GM12801 (cell line): ENCODE measurements around the gene RIGI.

Source experiments
- TF ChIP-seq, protein P1 (sequence below): IDR thresholded peaks from one replicate; pipeline ENCODE4 v1.5.1; 2011; ENCODE audit warnings: control low read depth; ENCODE audit not compliant: insufficient read length; ENCODE audit errors: extremely low read depth

Gene RIGI

DNA sequence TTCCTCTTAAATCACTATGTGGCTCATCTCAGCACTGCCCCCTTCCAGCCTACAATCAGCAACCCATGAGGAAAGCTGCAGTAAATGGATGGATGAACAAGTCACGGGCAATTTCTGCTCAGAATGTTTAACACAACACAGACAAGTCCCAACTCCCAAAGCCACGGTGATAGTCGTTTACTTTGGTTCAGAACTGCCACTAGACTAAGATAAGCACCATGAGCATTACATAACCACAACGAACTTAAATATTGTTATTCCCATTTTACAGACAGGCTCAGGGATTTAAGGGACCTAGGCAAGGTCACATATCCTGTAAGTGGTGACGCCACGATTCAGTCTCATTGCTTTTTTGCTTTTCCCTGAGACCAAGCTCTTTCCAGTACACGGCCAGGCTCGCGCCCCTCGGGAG, 24.2 kb upstream of the RIGI start:
- TF ChIP-seq, protein P1, sequence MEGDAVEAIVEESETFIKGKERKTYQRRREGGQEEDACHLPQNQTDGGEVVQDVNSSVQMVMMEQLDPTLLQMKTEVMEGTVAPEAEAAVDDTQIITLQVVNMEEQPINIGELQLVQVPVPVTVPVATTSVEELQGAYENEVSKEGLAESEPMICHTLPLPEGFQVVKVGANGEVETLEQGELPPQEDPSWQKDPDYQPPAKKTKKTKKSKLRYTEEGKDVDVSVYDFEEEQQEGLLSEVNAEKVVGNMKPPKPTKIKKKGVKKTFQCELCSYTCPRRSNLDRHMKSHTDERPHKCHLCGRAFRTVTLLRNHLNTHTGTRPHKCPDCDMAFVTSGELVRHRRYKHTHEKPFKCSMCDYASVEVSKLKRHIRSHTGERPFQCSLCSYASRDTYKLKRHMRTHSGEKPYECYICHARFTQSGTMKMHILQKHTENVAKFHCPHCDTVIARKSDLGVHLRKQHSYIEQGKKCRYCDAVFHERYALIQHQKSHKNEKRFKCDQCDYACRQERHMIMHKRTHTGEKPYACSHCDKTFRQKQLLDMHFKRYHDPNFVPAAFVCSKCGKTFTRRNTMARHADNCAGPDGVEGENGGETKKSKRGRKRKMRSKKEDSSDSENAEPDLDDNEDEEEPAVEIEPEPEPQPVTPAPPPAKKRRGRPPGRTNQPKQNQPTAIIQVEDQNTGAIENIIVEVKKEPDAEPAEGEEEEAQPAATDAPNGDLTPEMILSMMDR = no peak

DNA sequence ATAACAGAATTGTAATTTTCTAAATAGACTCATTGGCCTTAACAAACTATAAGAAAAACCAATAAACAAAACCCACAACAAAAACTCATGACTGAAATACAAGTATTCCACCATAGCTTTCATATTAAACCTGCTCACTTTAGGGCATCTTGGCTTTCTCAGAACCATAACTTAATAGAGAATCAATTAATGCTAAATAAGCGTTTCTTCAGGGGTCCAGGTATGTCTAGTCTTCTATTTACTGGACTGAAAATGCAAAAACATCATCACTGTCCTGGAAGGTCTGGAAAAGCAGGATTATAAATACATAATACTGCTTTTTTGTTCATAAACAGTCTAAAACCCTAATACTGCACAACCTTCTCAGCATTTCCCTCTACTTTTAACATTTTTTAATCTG, 19.9 kb upstream of the RIGI start:
- TF ChIP-seq, protein P1 = no peak

DNA sequence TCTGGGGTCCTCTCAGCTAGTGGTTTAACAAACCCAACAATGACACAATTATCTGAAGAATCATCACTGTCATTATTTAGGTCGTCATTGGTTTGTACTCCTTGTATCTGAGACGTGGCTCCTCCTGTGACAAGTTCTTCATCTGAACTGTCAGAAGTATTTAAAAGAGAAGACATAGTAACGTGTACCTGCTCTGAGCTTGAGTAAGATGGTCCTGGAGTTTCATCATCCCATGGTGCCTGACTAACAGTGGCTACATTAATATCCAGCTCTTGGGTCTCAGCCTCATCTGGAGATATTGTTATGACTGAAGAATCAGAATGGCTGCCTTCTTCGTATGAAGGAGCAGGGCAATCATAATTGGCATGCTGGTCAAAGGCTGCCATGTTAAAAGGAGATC, 17.1 kb upstream of the RIGI start:
- TF ChIP-seq, protein P1 = no peak

DNA sequence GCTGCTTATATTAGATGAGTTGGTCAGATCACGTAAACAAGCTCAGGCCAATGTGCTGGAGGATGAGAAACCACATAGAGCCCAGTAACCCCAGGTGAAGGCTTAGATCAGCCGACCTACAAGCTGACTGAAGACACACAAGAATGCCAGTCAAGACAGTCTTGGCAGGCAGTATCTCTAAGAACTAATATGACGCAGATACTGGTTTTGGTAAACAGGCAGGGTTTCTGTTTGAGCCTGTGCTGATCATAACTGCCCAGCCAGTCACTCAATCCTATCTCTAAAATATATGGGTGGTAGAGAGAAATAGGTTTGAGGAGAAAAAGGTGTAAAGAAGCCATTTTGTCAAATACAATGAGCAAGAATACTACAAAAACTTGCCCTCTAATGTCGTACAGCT, 7.8 kb upstream of the RIGI start:
- TF ChIP-seq, protein P1 = no peak

DNA sequence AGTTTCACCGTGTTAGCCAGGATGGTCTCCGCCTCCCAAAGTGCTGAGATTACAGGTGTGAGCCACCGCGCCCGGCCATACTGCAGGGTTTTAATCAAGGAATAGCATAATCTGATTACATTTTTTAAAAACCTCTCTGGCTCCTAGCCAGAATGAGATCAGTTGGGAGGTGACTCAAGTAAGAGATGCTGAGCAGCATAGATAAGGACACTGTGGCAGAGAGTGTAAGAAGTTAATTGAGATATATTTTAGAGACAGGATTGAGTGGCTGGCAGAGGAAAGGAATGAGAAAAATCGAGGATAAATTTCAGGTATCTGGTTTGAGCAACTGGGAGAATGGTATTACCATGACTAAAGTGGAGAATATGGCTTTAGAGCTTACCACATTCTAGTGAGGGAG, 7.3 kb upstream of the RIGI start:
- TF ChIP-seq, protein P1 = no peak

DNA sequence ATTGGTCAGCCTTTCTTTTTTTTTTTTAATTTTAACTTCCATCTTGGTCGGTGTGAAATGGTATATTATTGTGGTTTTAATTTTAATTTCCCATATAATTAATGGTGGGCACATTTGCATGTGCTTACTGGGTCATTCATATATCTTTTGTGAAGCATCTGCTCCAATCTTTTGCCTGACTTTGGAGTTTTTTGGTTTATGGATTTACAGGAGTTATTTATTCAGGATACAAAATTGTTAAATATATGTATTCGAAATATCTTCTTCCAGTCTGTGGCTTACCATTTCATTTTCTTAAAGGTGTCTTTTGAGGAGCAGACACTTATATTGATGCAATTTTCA, 682 bp upstream of the RIGI start:
- TF ChIP-seq, protein P1 = no peak

DNA sequence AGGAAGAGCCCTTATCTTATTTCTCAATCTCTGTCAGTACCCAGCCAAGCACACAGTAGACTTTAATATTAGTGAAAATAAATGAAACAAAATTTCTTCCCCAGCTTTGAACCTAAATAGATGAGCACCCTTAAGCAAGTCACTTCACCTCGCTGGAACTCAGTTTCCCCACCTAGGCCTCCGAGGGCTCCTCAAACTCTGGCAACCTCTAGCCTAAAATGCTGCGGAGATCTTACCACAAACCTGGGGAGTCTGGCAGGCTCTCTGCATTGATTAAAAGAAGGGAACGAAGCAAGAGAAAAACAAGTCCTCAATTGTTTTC, 326 bp downstream of the RIGI start:
- TF ChIP-seq, protein P1 = no peak
